ENCODE results near the gene GTF2I.
"Not testable (repeated sequence)": the region's sequence is repeated elsewhere in the genome, so short reads cannot be mapped to it uniquely, and the experiment has no call there.

The GTF2I gene

DNA sequence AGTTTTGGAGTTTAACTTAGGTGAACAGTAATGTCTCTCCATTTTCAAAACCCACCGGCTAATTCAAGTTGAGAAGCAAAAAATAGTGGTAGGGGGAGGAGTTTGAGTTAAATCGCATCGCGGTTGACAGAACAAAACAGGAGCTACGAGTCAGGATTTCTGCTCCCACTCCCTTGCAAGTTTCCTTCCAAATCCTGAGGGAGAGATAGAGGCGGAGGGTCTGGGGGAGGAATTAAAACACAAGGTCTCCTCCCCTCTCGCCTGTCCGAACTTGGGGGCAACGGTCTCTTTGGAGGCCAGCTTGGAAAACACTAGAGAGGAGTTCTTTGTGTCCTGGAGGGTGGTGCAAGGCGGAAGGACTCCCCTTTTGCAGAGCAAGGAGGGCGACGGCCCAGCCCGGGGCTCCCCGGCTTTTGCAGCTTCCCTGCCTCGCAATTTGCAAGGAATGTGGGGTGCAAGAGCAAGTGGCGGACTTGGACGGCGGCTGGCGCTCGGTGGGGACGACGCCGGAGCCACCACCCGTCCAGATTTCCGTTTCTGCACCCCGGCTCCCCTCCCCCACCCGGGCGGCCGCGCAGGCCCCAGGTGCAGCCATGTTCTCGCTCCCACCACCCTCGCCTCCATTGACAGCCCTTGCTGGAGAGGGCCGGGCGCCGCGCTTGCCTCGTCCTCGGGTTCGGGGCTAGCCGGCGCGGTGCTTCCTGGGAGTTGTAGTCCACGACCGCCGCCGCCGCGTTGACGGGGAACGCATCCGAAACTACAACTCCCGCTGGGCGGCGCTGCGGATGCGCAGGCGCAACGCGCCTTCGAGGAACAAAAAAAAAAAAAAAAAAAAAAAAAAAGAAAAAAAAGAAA is 454 bp upstream of the GTF2I start:
- peak; percentile 94 for DNase-seq (ENCODE audit: low spot score)

DNA sequence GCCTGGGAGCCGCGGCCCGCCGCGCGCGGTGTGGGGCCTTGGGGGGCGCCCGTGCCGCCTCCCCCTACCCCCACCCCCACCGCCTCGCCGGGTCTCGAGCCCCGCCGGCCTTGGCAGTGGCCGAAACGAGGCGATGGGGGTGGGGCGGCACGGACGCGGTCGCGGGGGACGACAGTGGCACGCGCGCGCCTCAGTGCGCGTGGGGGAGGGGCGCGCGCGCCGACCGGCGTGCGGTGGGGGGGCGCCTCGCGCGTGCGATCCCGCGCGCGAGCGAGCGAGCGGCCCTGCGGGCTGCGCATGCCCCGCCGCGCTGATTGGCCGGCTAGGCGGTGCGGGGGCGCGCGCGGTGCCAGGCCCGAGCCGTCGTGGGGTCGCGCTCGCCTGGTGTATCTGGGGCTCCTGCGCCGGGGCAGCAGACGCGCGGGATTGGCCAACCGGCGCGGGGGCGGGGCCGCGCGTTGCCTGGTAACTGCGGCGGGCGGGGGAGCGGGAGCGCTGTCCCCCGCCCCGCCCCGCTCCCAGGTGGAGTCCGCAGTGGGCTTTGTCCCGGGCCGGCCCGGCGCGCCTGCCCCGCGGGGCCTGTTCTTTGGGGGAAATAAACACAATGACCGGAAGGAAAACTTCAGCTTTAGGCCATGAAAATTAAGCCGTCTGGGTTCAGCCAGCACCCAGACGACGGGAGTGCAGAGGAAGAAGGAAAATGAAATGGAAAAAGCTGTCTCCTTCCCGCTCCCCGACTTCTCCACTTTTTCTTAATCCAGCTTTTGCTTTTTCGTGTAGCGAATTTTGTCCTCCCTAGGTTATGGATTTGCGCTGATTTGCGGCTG is 873 bp downstream of the GTF2I start:
- peak; percentile 96 for DNase-seq (ENCODE audit: low spot score)

GRCh38 chr7:74660202-74660601 is 2.7 kb downstream of the GTF2I start:
- not testable (repeated sequence) for DNase-seq (ENCODE audit: low spot score)

DNA sequence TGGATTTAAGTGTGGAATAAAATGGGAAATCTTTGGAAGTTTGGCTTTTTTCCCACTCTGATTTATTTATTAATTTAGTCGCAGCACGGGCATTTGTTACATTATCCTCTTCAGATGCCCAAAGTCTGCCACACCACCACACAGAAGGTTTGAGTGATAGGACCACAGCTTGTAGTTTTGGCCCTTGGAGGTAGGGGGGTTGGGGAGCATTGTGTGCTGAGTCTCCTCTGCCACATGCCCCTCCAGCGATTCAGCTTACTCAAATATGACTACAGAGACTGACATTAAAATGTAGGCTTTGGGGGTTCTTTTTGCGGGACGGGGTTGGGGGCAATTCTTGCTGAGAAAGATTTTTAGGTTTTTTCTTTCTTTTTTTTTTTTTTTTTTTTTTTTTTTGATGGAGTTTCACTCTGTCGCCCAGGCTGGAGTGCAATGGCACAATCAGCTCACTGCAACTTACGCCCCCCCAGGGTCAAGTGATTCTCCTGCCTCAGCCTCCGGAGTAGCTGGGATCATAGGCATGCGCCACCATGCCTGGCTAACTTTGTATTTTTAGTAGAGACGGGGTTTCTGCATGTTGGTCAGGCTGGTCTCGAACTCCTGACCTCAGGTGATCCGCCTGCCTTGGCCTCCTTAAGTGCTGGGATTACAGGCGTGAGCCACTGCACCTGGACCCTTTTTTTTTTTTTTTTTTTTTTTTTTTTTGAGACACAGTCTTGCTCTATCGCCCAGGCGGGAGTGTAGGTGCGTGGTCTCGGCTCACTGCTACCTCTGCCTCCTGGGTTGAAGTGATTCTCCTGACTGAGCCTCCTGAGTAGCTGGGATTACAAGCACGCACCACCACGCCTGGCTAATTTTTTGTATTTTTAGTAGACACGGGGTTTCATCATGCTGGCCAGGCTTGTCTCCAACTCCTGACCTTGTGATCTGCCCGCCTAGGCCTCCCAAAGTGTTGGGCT is 4.6 kb downstream of the GTF2I start:
- not testable (repeated sequence) for DNase-seq (ENCODE audit: low spot score)

- no peak for DNase-seq (ENCODE audit: low spot score)
Observed at GRCh38 chr7:74665296-74665938, 7.9 kb downstream of the GTF2I start.

- not testable (repeated sequence) for DNase-seq (ENCODE audit: low spot score)
Observed at GRCh38 chr7:74667013-74667412, 9.5 kb downstream of the GTF2I start.

GRCh38 chr7:74667520-74667919 is 10.0 kb downstream of the GTF2I start:
- DNase-seq (ENCODE audit: low spot score) = not testable (repeated sequence)

- DNase-seq (ENCODE audit: low spot score) = no peak
Observed at GRCh38 chr7:74671602-74672001, 14.1 kb downstream of the GTF2I start.

DNA sequence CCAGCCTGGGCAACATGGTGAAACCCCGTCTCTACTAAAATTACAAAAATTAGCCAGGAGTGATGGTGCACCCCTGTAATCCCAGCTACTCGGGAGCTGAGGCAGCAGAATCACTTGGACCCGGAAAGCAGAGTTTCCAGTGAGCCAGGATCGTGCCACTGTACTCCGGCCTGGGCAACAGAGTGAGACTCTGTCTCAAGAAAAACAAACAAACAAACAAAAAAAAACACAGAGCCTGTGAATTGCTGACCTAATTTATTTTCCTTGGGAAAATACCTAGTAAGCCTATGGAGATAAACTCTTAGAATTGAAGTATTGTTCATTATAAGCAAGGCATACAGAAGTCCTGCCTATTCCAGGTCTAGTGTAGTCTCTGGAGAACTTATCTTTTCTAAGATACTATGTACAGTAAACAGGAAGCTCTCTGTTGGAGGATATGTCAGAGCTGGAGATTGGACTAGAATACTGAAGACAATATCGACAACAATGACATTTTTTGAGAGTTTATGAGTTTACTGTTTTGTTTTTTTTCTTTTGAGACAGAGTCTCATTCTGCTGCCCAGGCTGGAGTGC is 14.9 kb downstream of the GTF2I start:
- no peak for DNase-seq (ENCODE audit: low spot score)

DNA sequence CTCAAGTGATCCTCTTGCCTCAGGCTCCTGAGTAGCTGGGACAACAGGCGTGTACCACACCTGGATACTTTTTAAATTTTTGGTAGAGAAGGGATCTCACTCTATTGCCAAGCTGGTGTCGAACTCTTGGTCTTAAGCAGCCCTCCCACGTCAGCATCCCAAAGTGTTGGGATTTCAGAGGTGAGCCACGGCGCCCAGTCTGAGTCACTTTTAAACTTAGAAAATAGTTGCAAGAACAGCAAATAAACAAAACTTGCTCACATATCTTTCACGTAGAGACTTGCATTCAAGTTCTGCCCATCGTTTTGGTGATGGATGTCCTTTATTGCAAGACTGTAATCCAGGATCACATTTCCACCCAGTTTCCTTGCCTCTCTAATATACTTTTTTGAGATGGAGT is 16.6 kb downstream of the GTF2I start:
- no peak for DNase-seq (ENCODE audit: low spot score)

GRCh38 chr7:74682829-74683228 is 25.3 kb downstream of the GTF2I start:
- DNase-seq (ENCODE audit: low spot score) = no peak

- no peak for DNase-seq (ENCODE audit: low spot score)
Observed at GRCh38 chr7:74683799-74684198, 26.3 kb downstream of the GTF2I start.

DNA sequence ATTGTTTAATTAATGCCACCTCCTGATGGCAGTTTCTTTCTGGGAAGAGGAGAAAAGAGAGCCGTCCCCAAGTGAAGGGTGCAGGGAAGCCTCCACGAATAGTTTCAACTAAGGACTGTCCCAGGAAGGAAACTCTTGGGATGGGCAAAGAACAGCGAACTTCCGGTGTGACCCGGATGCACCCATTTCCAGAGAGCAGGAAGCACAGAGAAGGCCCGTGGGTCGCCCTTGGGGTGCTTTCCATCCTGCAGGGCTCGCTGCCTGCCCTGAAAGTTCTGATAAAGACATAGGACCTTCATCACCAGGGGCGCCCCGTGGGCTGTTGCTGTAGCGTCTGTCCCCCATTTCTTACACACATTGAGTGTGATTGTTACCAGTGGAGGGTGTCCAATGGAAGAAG is 27.0 kb downstream of the GTF2I start:
- no peak for DNase-seq (ENCODE audit: low spot score)

- DNase-seq (ENCODE audit: low spot score) = no peak
Observed at GRCh38 chr7:74684921-74685320, 27.4 kb downstream of the GTF2I start.

DNA sequence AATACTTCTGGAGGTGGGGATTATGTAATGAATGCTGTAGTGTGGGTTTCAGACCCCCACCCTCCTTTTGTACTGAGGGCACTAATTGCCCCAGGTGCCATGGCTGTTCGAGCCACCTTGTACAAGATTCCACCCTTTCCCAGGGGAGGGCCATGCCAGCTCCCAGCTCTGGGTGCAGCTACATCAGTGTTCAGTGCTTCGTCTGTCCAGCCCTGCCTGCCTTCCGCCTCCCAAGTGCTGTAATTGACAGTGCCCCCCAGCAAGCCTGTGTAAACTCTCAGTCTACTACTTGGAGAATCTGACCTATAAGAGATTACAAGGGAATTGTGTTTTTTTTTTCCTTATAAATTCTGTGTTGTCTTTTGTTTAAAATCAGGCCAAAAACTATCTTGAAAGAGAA is 33.0 kb downstream of the GTF2I start:
- no peak for DNase-seq (ENCODE audit: low spot score)

GRCh38 chr7:74704419-74704818 is 46.9 kb downstream of the GTF2I start:
- not testable (repeated sequence) for DNase-seq (ENCODE audit: low spot score)

DNA sequence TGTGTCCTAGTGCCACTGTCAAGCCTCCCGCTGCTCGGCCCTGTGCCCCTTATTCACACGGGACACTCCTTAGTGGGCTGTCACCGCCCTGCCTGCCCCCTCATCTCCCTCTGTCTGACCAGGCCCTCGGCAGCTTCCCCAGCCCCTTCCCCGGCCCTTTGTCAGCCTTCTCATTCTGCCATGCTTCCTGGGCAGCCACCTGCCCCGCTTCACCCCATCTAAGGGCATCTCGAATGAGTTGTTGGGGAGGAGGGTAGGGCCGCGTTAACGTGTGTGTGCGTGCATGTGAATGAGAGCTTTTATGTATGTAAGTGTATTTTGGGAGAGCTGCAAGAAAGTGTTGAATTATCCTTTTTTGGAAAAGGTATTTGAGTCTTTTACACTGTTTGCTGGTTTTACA is 49.7 kb downstream of the GTF2I start:
- DNase-seq (ENCODE audit: low spot score) = no peak

DNA sequence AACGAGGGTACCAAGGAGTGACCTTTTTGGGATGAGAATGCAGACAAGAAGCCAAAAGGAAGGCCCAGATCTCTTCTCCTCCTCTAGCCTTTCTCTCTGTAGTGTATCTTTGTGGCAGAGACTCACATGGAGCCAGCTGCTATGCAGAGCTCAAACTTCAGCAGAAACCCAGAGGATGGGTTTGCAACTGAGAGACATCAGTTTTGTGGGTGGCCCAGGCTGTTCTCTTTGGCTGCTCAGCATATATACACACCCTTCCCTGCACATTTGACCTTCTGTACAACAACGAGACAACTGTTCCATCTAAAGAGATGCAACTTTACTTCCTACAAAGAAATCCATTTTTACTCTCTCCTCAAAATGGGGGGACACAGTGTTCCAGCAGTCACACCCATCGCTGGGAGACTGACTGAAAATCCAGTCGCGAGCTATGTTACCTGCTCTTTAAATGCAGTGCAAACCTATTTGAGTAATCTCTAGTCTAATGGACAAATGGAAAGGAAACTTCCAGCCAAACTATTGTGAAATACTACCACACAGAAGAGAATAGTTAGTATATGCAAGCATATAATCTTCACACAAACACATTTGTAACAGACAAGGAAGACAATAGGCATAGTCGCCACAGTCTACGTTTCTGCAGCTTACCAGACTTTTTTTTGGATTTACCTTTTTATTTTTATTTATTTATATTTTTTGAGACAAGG is 51.2 kb downstream of the GTF2I start:
- DNase-seq (ENCODE audit: low spot score) = no peak

DNA sequence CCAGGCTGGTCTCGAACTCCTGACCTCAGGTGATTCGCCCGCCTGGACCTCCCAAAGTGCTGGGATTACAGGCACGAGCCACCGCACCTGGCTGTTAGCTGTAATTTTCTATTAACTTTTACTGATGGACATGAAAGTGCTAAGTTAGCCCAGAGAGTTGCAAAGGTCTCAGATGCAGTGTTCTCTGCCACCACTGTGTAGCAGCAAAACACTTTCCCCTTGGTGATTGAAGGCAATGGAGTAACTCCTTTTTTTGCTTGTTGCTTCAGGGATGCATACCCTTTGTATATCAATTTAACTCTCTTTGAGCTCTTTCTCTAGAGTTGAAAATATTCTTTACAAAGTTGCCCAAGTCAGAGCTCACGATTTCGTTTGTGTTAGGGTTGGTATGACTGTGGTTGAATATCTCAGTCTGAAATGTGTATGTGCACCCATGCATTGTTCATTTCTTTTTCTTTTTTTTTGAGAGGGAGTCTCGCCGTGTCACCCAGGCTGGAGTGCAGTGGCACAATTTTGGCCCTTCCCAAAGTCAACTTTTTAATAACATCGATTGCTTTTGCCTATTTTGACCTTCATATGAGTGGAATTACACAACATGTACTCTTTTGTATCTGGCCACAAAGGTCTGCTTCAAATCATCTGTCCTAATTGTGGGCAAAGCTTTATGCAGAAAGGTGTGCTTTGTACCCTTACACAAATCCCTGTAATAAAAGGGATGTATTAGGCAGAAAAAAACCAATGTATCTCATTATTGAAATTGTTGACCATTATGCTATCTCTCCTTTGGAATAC is 52.6 kb downstream of the GTF2I start:
- DNase-seq (ENCODE audit: low spot score) = no peak

DNA sequence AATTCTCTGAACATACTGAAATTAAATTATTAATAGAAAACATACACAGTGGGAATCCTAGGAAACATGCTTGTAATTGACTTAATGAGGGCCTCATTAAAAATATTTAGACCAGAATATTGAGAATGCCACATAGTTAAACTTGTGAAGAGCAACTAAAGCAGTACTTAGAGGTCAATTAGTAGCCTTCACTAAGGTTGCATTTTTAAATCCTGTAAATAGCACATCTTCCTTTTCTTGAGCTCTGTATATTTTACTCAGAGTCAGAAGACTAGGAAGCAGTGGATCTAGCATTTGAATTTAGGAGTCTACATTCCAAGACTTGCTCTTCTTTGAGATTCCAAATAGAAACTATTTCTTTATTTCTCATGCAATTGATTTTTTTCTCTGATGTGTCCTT is 56.0 kb downstream of the GTF2I start:
- DNase-seq (ENCODE audit: low spot score) = no peak

All from iPS-NIHi11 (cell line).